ENCODE results near the gene NPAT.
"Not testable (repeated sequence)": the region's sequence is repeated elsewhere in the genome, so short reads cannot be mapped to it uniquely, and the experiment has no call there.

Gene NPAT

DNA sequence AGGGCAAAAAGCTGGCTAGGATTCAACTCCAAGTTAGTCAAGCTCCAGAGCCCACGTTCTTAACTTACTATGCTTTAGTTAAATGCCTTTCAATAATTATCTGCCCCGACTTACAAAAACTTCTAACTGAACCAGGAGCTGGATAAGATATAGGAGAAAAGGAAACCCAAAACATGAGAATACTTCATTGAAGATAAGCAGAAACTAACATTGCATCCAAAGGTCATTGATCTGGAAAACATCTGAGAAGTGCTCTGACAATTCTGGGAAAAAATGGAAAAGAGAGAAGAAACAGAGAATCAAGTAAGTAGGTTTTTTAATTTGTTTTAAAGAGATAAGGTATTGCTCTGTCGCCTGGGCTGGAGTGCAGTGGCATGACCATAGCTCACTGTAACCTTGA is 73.9 kb downstream of the NPAT start:
- no peak for DNase-seq

DNA sequence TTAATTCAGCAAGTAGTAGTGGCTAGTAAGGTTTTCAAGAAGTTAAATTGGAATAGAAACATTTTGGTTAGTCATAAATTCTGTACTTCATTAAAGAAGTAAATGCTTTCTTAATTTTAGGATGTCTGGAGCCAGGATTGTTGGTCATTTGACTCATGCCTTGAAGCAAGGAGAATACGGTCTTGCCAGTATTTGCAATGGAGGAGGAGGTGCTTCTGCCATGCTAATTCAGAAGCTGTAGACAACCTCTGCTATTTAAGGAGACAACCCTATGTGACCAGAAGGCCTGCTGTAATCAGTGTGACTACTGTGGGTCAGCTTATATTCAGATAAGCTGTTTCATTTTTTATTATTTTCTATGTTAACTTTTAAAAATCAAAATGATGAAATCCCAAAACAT is 75.3 kb downstream of the NPAT start:
- DNase-seq = no peak

DNA sequence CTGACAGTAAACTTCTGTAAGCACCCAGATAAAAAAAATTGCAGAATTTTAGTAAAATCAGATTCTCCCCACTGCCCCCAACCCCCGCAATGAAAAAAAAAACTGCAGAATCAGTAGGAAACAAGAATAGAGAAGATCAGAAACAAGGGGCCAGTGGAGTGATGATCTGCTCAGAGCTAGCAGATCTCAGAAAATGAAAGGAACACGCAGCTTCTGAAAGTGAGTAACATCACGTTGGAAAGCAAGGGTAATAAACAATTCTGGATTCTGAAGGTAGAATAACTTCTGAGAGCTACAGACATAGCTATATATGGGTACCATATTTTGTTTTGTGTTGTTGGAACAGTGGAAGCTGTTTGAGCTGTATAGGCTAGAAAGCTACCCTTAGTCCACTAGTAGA is 77.8 kb downstream of the NPAT start:
- DNase-seq = no peak

DNA sequence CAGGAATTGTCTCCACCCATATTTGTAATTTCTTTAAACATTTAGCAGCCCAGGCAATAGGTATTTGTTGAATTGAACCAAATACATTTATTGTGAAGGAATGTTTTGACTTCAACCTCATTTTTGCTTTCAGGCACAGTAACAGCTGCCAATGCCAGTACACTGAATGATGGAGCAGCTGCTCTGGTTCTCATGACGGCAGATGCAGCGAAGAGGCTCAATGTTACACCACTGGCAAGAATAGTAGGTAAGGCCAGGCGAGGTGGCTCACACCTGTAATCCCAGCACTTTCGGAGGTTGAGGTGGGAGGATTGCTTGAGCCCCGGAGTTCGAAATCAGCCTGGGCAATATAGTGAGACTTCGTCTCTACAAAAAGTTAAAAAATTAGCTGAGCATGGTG is 80.1 kb downstream of the NPAT start:
- DNase-seq = no peak

DNA sequence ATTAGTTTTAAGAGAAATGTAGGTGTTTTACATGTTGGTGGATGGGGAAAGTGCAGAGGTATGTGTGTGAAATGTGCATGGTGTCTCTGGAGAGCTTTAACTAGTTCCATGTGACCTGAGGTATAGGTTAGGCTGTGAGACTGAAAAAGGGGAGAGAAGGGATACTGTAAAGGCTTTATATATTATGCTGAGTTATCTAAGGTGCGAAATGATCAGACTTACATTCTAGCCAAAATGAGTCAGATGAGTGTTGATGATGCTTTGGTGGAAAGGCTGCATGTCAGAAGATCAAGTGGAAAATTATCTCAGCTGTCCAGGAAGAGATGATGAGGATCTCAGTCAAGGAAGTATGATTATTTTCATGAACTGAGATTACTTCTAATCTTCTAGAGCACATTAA is 85.2 kb downstream of the NPAT start:
- no peak for DNase-seq

DNA sequence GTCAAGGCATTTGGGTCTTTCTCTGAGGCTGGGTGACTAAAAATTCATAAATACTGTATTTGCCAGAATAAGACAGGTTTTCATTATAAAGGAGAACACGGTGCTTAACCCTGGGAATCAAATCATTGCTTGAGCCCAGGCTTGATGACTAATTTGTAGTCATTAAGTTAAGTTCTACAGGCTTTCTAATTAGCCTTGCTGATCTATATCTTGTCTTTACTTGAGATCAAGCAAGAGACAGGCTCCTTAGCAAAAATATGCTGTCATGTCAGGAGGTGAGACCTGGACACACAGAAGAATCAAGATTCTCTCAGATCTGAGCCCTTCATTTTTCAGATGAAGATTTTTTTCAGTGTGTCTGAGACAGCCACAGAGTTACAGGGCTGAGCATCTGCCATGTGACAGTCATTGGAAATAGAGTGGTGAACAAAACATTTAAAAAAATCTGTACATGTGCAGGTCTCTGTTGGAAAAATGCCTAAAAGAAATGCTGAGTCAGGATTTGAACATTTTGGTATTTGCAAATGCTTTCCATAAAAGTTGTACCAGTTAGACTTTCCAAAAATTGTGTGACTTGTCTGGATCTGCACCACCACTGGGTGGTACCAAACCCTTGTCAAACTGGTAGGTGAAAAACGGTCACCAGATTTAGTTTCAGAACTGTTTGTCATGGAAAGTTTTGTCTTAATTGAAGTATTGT is 86.4 kb downstream of the NPAT start:
- peak in 1 of 2 experiments; percentile 23 for DNase-seq

DNA sequence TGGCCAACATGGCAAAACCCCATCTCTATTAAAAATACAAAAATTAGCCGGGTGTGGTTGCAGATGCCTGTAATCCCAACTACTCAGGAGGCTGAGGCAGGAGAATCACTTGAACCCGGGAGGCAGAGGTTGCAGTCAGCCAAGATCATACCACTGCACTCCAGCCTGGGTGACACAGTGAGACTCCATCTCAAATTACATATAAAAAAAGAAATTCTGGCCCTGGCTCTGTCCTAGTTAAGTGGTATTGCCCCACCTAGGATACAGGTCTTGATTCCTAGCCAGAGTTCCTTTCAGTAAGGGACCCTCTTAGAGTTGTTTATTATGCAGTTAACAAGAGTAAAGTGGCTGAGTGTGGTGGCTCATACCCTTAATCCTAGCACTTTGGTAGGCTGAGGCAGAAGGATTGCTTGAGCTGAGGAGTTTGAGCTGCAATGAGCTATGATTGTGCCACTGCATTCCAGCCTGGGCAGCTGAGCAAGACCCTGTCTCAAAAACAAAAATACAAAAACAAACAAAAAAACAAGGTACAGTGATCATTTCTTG is 89.4 kb downstream of the NPAT start:
- not testable (repeated sequence) for DNase-seq

DNA sequence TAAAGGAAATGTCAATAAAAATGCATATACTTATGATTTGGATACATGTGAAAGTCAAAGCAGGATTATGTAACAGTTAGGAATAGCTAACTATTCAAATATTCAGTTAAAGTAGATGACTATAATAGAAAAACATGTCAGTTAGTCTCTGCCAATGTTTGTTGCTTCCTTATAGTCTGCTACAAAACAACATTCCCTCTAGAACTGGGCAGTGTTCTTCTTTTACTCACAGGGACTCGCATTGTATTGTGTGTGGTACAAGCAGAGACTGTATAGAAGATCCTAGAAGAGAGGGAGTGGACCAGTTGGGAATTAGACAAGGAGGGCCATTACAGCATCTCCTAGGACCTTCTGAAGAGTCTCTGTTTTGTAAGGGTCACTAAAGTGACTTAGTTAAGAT is 90.4 kb downstream of the NPAT start:
- no peak for DNase-seq

DNA sequence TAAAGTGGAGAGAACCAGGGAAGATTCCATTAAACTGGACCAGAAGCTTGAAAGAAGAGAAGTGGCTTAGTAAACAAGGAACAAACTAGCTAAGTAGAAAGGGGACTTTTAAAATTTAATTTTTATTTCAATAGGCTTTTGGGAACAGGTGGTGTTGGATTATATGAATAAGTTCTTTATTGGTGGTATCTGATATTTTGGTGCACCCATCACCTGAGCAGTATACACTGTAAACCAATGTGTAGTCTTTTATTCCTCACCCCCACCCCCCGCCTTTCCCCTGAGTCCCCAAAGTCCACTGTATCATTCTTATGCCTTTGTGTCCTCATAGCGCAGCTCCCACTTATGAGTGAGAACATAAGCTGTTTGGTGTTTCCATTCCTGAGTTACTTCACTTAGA is 93.7 kb downstream of the NPAT start:
- DNase-seq = no peak

DNA sequence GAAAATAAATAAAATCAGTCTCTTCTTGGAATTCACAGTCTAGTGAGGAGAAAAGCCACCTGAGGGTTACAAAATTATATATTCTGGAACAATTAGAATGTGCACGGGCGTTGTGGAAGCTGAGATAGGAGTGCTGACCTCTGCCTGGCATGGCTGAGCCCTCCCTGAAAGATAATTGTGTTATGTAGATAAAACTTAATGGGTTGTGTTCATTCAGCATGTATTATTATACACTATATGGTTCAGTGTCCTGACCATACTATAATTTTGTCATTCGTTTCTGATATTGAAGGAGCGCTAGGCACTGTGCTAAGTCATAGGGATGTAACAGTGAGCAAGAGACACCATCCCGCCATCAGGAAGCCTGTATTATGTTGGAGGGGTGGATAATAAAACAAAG is 97.3 kb downstream of the NPAT start:
- no peak for DNase-seq

DNA sequence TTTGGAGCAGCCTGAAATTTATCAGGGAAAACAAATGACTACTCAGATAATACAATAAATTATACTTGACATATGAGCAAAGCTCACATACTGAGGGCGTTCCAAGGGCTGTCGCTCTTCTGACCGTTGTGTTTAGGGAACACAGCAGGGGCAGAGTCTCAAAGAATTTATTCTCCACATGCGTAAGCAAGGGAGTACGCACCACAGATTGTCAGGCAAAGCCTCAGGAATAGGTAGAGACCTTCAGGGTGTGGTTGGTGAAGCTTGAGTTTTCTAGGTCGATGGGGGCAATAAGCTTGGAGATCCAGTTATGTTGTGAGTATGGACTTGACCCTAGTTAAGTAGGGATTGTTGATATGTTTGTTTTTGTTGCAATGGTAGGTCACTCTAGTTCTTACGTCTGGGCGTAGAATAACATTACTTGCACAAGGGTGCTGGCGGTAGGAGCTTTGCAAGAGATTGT is 100.2 kb downstream of the NPAT start:
- peak in 1 of 2 experiments; percentile 56 for DNase-seq

DNA sequence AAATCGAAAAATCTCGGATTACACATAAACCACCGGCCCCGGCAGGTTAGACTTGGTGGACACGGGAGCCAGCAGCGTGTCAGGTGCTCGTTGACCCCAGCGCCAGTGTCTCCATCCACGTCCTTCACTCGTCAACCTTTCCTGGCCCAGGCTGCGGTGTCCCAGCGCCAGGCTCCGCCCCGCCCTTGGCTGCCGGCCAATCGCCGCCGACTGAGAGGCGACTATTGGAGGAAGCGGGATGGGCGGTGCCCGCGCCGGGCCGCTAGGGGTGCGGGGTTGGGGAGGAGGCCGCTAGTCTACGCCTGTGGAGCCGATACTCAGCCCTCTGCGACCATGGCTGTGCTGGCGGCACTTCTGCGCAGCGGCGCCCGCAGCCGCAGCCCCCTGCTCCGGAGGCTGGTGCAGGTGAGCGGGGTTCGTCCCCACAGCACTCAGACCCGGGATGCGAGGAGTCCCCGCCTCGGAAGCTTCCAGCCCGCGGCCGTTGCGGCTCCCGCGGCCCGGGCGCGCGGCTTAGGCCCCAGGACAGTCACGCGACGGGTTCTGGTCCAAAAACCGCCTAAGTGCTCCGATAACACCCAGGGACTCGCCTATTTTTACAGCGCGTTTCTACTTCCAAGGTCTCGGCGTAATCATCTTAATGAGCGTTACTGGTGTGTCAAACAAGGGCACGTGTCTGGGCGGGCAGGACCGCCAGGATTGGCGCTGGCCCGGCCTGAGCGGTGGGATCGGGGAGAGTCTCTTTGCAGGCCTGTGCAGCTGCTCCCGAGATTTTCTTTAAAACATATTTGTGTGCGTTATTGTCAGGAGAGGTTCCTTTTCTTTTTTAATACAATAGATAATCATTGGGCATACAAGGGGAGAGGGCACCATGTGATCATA is 100.9 kb downstream of the NPAT start, which contains the start of gene ACAT1:
ACAT1 (plus strand) TSS at position 294 of the 882 bp plus-strand sequence; CDS start at position 334, 40 bp downstream.
- DNase-seq = peak; percentile 92 to 99

DNA sequence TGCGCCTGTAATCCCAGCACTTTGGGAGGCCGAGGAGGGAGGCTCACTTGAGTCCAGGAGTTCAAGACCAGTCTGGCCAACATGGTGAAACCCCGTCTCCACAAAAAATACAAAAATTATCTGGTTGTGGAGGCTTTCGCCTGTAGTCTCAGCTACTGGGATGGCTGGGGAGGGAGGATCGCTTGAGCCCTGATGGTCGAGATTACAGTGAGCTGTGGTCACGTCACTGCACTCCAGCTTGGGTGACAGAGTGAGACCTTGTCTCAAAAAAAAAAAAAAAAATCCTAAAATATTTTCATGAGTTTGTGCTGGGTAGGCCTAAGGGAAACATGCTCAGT is 101.5 kb downstream of the NPAT start:
- not testable (repeated sequence) for DNase-seq

DNA sequence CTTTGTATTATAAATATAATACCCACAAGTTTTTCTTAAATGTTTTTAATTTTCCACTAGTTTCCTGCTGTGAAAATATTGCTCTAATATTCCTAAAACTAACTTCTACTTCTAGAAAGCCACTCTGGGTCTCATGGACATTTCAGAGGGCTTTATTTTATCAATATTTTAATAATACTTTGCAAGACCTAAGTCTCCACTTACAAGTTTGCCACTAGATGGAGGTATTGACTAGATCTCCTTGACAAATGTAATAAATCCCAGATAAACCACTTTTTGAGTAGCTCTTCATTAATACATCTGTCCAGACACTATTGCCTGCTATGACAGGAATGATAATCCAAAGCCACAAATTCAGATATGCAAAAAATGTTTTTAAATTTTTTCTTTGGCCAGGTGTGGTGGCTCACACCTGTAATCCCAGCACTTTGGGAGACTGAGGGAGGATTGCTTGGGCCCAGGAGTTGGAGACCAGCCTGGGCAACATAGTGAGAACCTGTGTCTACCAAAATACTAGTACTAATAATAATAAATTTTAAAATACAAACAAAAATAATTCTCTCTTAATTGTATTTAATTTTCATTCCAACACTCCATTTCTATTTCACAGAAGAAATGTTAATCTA is 104.6 kb downstream of the NPAT start:
- peak; percentile 84 for DNase-seq

DNA sequence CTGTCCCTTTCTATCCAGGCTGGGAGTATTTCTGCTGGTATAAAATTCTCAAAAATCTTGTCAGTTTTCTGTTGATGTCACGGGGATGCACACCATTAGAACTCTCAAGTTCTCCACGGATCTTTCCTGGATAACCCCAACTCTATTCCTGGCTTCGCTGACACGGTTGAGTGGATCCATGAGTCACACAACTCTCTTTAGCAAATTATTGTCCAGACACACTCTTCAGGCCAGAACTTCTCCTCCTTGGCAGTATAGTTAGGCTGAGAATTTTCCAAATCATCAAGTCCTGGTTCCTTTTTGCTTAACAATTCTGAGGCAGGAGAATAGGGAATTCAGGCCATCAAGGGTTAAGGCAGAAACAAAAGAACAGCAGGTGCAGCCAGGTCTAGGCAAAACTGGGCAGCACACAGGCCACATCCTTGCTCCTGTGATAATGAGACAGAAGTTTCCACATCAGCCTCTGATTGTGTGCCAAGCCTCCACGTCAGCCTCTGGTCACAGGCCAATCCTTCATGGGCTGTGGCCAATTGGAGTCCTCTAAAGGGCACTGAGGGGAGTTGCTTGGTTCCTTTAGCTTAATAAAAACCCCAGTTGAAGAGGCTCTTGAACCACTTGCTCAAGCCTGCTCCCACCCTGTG is 106.8 kb downstream of the NPAT start:
- DNase-seq = peak; percentile 34 to 65

DNA sequence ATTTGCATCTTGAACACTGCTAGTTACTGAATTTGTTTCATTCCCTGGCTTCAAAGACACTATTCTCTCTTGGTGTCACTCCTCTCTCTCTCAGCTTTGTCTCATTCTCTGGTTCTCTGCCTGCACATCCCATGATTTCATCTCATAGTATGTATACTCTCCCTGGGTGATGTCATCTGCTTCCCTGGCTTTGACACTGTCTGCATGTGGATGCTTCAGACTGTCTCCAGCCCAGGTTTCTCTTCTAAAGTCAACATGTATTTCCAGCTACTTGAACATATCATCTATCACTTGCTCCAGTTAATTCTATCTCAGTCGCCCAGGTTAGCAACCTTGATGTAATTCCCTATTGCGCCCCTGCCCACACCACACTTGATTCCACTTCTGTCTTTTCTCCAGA is 110.4 kb downstream of the NPAT start:
- DNase-seq = no peak

DNA sequence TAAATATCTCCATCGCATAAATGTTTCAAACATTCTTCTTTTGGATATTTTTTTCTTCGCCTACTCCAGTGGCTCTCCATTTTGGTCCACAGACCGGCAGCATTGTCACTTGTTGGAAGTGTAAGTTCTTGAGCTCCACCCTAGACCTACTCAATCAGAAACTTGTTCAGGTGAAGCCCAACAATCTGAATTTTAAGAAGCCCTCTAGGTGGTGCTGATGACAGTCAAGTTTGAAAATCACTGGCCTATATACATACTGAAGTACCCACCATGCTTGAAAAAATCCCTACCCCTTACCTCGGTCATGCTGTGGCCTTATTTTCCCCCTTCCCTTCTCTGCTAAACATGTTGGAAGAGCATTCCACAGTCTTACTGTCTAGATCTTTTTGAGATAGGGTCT is 111.3 kb downstream of the NPAT start:
- peak in 1 of 2 experiments; percentile 15 for DNase-seq
